Activated T-cell treated with anti-CD3 and anti-CD28 coated beads for 1 hour (primary cell): Measurements from ENCODE around the gene IGSF11.

Experiments
- DNase-seq: peaks from one replicate; pipeline ENCODE4 v3.0.0-alpha.2; 2020; ENCODE audit warnings: low read depth

The IGSF11 gene

DNA sequence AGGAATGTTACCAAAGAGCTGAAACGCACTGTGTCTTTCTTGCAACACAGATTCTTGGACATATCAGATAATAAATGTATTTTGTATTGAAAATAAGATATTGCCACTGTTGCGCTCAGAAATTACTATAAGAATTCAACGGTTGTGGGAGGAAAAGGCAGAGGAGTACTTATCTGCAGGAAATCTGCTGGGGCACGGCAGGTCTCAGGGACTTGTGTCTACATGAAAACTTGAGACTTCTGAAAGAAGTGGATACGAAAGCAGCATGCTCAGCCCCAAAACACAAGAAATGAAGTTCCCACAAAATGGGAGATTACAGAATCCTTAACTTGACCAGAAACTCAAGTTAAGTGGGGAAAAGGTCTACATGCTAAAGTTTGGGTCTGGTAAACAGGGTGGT lies 86.5 kb downstream of the IGSF11 start:
- no peak for DNase-seq

DNA sequence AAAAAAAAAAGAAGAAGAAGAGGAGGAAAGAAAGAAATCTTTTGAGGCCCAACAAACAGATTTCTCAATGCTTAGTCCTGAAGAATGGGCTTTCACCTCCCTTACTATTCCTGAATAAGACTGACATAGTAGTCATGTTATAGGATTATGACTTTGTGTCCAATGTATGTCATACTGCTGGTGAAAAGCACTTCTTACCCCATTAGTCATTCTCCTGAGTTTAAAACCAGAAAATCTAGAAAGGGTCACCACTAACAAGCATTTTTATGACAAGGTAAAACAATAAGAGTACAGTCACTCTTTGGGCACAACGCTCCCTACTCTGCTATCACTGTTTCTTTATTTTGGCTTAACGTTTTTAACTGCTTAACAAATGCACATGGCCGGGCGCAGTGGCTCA lies 88.2 kb downstream of the IGSF11 start:
- DNase-seq = no peak

DNA sequence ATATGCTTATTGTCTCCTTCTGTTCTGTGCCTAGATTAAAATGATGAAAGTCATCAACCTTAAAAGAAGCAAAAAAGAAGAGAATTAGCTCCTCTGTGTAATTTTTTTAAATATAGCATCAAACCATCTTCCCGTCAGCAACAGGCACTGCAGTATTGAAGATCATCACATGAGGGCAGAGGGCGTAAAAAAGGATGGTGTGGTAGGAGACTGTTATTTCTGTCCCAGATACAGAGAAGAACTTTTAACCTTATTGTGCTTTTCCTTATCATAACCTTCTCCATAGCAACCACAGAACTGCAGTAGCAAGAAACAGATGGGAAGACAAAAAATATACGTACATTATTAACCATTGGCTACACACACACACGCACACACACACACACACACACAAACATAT lies 88.8 kb downstream of the IGSF11 start:
- no peak for DNase-seq

DNA sequence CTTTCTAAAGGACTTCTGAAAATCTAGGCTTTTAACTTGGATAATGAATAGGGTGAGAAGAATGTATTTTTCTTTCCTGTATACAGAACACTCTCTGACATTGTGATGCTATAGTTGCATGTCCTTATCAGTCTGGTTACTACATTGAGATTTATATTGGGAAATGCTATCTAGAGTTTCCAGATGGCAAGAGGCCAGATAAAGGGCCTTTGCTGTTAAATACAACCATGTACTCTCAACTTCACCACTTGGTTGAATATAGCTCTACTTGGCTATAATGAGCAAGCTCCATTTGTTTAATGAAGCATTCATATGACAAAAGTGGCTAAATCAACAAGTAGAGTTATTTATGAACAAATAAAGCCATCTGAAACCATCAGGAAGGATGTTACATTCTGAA lies 91.0 kb downstream of the IGSF11 start:
- DNase-seq = no peak

DNA sequence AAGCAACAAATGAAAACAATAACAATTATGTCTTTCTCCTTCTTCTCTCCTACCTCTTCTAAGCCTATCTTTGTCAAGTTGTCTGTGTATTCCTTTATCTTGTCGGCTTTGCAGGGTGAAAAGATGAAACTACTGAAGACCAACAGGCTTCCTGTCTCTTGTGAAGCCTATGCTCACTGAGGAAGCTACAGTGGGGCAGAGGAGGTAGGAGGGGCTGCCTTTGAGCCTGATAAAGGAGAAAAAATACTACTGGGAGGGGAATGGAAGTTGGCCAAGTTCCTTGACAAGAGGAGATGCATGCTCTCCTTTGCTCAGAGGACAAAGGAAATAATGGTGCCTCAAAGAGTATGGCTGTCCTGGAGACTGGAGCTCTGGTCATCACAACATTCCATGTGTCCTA lies 92.0 kb downstream of the IGSF11 start:
- DNase-seq = no peak

DNA sequence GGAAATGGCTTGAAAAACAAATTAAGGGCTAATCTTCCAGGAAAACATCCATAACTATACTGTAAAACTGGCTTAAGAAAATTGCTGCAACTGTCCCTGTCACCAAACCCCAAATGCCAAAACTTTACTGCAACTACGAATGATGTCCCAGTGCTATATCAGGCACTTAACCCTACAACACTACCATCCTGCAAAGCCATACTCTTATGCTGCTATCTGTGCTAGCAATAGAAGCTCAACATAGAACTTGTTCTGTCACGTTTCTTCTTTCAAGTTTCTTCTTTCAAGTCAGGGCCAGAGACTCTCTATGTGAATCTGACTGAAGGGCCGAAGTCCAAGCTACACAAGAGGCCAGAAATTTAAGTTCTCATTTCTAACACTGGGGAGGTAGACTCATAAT lies 92.5 kb downstream of the IGSF11 start:
- no peak for DNase-seq

DNA sequence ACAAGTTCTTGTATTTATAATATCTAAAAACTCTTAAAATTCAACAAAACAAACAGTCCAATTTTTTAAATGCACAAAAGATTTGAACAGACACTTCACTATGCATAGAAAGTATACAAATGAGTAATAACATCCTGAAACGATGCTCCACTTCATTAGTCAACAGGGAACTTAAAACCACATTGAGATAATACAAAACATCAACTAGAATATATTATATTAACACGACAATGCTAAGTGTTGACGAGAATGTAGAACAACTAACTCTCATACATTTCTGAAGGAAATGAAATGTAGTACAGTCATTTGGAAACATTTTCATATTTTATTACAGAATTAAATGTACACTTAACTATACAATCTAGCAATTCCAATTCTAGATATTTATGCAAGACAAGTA lies 93.4 kb downstream of the IGSF11 start:
- no peak for DNase-seq

DNA sequence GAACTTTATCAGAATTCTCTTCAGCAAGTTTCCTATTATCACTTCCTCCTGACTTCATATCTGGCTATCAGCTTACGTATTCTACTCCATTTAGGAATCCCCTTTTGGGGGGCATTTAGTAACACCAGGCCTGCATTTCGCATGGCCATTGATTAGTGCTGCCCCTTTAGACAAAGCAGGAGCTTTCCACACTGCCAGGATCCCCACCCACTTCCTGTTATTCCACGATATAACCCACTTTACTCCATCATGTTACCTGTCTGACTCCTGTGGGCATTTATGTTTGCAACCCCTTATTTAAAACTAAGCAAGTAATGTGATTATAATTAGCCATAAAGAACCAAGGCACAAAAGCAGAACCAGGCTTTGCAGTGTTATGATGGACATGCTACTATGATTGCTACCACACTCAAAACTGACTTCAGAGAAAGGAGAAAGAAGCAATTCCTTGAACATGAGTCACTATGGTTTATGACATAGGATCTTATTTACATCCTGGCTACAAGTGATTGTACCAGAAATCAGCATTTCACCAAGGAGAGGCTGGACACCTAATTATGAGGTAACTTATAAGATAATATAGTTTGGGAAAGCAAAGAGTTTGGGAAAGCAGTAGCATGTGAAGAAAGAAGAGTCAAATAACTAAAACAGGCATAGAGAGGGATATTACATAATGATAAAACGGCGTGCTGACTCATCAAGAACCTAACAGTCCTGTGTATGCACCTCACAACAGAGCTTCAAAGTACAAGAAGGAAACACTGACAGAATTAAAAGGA lies 96.3 kb downstream of the IGSF11 start:
- no peak for DNase-seq

DNA sequence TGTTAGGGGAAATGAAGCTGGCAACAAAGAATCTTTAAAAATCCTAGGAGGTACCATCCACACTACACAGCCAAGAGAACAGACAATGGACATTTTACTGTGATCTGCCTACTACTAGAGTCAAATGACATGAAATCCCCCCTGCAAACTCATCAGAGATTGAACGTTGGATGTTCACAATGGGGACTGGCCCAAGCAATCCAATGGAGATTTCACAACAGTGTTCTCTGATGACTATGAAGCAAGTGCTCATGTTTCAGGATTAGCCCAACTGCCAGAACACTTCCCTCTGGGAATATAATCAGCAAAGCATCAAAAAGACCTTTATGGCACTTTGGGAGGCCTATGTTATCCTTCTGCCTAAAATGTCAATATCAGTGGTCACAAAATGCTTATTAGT lies 97.8 kb downstream of the IGSF11 start:
- DNase-seq = no peak

DNA sequence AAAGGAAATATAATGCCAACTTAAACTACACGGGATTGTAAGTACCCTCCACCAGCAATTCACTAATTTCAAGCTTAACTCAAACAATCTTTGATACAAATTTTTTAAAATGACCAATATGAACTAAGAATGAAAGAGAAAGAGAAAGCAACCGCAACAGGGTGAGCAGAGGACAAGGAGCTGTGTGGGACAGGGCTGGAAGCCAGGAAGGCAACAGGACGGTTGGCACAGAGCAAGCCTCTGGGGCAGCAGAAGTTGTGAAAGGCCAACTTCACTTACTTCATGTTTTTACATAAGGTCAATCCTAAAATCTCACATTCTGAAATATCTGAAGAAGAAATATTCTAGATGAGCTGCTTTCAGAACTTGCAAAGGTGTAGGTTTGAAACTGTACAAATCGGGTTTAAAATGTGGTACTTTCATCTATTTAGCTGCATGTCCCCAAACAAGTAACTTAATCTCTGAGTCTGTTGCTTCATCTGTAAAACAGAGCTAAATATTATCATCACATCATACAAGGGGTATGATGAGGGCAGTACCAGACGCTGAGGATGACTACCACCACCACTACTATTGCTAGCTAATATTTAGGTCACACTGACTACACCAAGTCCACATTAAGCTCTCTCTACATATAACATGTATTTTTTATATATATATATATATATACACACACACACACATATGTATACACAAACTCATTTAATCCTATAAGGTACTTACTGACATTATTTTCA lies 101.7 kb downstream of the IGSF11 start:
- no peak for DNase-seq

DNA sequence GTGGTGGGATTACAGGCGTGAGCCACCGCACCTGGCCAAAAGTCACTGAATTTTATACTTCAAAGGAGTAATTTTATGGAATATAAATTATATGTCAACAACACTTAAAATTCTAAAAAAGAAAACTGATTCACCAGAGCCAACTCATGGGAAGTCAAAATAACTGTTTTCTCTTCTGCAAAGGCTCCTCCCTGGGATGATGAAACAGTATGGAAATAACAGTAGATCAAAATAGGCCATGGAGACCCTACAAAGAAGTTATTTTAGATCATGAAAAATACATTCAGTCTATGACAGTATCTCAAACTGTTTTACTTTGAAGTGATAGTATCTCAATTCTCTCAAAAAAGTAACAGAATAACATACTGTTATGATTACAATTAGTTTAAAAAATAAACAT lies 102.7 kb downstream of the IGSF11 start:
- DNase-seq = no peak

DNA sequence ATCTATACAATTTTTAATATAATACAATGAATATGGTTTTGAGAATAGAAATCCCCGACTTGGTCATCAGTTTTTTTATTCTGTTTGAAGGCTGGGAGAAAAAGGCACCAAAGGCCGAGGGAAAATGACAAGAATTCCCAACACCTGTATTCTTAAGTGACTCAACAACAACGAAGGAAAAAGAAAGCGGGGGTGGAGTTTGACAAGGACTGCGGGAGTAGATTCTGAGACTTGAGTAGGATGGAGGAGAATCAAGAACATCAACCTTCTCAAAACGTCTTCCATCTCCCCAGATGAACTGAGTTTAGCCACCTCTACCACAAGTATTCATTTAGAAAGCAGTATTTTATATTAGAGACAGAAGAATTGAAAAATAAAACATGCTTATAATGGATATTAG lies 107.2 kb downstream of the IGSF11 start:
- DNase-seq = no peak

DNA sequence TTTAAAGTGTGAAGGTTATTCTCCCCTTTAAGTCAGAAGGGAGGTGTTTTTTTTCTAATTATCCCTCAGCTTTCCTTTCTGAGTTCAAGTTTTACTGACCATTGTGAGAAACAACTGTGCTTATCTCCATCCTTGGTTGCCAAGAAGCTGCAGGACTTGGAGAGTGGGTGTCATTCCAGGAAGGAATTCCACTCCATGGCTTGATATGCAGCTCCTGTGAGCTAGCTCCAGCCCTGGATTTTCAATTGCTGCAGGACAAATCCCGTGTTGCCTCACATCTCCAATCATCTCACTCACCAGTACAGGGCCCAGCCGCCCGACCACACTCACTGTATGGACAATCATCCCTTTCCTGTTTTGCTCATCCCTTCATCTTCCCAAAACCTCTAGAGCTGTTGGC lies 122.5 kb downstream of the IGSF11 start:
- DNase-seq = no peak

DNA sequence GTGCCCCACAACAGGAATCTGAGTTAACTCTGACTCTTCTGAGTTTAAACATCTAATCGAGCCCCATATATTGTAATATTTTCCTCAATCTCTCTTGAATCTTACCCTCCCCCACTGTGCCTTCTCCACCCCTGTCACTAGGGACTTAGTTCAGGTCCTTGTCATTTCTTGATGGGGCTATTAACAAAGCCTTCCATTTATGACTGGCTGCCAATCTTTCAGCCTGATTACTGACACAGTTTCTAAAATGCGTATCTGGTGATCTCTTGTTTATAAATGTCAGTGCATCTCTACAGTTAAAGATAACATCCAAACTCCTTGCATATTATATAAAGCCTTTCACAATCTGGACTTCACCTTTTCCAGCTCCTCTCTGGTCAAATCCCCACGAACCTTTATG lies 124.3 kb downstream of the IGSF11 start:
- no peak for DNase-seq

DNA sequence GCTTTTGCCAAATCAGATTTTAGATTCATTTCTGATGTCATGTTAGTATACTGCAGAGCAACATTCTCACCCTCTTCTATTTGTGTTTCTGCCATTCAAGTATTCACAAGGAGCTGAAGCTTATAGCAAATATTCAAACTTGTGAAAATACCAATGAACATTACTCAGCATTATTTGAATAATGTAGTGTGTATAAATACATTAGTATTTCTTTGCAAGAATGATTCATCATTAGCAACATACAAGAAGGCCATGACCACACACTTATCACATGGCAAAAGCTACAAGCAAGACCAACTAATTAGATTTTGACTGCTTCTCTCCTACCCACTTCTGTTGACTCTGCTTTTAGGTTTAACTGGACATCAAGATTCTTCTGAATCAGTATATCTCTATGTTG lies 124.9 kb downstream of the IGSF11 start:
- no peak for DNase-seq

DNA sequence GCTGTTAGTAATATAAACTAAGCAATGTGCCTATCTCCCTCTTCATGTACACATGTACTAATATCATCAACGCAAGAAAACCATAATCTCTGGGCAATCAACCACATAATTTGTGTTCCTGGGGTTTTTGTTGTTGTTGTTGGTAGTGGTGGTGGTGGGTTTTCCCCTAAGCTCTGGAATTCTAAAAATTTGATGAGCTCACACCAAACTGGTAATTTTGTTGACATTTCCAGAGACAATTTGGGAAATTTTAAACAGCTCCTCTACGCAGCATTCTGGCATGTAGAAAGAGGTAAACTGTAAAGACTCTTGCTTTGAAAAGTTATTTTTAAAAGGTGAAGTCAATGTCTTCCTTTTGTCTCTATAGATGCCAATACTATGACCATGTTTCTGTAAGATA lies 126.7 kb downstream of the IGSF11 start:
- no peak for DNase-seq

DNA sequence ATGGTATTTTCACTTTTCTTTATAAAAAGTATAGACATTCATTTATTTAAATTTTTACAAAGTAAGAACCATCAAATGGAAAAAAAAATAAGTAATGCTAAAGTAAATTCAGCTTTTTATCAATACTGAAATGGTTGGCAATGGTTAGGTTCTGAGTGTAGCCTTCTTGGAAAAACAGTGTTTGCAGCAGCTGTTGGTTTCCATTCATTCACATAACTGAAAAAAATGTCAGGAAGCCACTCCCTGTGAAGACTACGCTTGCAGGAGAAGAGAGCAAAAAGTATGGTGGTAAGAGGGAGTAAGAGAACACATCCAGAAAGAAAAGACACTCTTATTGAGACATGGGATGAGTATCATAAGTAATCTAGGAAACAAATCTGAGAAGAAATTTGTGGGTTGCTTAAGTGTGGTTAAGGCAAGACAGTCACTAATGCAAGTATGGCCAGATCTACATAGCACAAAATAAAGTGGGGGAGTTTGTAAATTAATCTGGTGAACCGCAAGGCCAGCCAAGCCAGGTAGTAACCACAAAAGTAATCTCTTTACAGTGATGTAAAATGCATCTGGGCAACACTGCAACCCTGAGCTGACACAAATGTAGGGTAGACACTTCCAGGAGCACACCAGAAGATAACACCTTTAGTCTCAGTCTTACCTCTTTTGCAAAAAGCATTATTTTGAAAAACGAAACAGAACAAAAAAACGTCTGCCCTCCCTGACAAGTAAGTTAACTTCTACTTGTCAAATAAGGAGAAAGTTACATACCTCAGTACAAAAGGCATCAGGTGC lies 133.7 kb downstream of the IGSF11 start:
- DNase-seq = no peak

DNA sequence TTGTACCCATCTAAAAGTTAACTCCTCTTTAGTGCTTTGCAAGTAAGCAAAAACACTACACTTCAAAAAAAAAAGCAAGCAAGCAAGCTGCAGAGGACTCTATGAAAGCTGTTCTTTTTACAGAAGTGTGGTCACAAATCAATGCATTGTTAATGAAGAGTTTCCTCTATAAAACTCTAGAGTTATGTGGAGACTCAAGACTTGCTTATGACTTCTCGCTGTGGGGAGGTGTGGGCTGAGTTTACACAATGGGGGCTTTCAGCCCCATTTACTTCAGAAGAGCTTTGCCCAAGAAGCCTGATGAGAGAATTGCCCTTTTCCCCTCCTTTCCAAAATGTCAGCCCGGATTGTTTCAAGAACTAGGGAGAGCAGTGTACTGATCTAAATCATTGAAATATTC lies 144.4 kb downstream of the IGSF11 start:
- DNase-seq = no peak

DNA sequence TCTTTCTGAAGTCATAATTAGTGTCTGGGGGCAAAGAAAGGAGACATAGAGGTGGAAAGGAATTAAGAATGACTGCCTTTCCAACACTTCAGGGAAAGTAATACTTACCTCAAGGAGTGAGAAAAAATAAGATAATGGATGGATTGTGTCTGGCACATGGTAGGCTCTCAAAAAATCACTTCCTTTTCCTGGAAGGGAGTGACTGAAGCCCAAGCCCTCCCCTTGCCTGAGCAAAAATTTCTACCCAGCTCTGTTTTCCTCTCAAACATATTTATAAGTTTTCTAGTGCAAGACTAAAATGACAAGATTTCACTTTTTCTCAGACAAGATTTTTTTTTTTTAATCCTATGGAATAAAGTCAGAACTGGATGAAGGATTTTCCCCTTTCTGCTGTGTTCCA lies 145.0 kb downstream of the IGSF11 start:
- no peak for DNase-seq

DNA sequence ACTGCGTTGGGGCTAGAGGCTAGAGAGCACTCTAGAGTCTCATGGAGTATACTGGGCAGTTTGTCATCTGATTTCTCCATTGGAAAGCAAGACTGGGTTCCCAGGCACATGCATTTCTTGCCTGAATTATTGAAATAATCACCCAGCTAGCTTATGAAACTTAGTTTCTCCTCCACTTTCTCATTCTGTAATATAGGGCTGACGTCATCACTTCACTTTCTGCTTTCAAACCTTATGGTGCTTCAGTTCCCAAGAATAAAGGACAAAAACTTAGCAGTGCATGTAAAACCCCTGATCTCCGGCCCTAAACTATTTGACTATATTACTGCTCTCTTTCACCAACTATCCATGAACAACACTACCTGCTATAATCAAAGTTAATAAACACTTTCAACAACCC lies 147.9 kb downstream of the IGSF11 start:
- DNase-seq = no peak

DNA sequence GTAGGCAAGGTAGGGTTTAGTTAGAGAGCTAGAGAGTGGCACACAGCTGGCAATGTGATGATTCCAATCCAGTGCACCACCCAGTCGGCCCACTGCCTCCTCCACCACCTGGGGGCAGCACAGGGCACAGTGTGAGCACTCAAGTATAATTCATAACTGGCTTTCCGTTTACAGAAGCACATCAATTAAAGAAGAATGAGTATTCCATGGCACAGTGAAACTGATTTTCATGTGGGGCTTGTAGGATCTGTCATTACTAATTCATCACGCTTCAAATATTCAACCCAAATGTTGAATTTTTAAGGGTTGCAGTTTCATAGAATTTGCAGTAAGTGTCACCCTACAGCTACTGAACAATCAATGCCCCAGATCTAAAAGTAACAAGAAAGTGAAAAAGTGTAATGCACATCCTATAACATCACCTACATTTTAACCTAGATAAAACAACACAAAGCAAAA lies 149.9 kb downstream of the IGSF11 start:
- DNase-seq = peak; percentile 83

DNA sequence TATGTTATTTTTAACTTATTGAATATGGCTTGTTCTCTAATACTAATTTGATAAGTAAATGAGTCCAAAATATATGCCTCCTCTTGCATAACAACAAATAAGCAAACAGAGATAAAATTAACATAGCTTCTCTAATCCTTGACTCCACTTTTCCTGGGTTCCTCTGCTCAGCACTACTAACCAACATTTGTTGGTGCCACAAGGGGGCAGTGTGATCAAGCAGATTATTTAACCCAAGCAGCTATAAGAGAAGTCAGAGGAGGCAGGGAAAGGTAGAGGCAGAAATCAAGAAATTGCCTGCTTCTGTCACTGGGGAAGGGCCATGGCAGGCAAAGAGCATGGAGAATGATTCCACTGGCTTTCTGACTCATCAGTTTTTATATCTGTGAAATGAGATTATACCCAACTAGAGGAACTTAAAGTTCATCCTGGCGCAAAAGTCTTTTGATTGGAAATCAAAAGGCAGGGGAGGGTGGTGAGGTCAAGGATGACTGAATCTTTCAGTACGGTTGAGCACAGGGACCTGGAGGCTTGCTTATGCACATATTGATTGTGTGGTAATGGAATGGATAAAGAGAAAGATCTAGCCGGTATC lies 152.2 kb downstream of the IGSF11 start:
- DNase-seq = peak; percentile 59

DNA sequence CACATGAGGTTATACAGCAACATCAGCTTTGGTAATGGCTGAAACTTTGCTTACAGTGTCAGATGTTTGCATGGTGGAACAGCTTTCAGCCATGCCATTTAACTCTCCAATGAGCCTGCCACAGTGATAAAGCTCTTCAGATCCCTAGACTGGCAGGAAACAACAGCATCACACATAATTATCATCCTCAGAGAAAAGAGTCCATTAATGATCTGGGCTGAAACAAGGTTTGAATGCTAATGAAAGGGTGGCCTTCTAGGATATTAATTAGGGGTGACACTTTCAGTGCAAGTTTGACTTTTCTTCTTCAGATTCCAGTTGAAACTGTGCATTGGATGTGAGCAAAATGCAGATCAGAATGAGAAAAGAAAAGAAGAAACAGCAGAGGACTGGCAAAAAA lies 166.6 kb downstream of the IGSF11 start:
- no peak for DNase-seq
